Activated CD8-positive, alpha-beta memory T cell treated with anti-CD3 and anti-CD28 coated beads for 4 hours (primary cell): Measurements from ENCODE around the gene OGDHL.
"Not testable (repeated sequence)": the region's sequence is repeated elsewhere in the genome, so short reads cannot be mapped to it uniquely, and the experiment has no call there.

Experiments used
- DNase-seq, 2 donors: peaks; one replicate each; pipeline ENCODE4 v3.0.0-alpha.2; 2020; ENCODE audit warnings: low read depth in 2 of 2

OGDHL gene

GRCh38 chr10:49756641-49757040 is 5.5 kb downstream of the OGDHL start:
- DNase-seq: no peak

GRCh38 chr10:49756031-49756430 is 6.1 kb downstream of the OGDHL start:
- DNase-seq: no peak

GRCh38 chr10:49754951-49755350 is 7.2 kb downstream of the OGDHL start:
- DNase-seq: not testable (repeated sequence)

- DNase-seq: no peak
These were observed 9.5 kb downstream of the OGDHL start for GRCh38 chr10:49752584-49752983.

- DNase-seq: no peak
These were observed 10.2 kb downstream of the OGDHL start for GRCh38 chr10:49751636-49752510.

- no peak for DNase-seq
These were observed 10.9 kb downstream of the OGDHL start for GRCh38 chr10:49751216-49751615.

GRCh38 chr10:49750546-49750945 is 11.6 kb downstream of the OGDHL start:
- DNase-seq: no peak

GRCh38 chr10:49749556-49750491 is 12.3 kb downstream of the OGDHL start:
- DNase-seq: no peak

- no peak for DNase-seq
These were observed 13.0 kb downstream of the OGDHL start for GRCh38 chr10:49749144-49749543.

GRCh38 chr10:49748006-49748405 is 14.1 kb downstream of the OGDHL start:
- DNase-seq: no peak

GRCh38 chr10:49747303-49747646 is 14.8 kb downstream of the OGDHL start:
- DNase-seq: no peak

- no peak for DNase-seq
These were observed 15.4 kb downstream of the OGDHL start for GRCh38 chr10:49746626-49747302.

- DNase-seq: no peak
These were observed 16.4 kb downstream of the OGDHL start for GRCh38 chr10:49745756-49746155.

GRCh38 chr10:49744924-49745605 is 17.1 kb downstream of the OGDHL start:
- no peak for DNase-seq

GRCh38 chr10:49744091-49744685 is 17.9 kb downstream of the OGDHL start:
- no peak for DNase-seq

- DNase-seq: no peak
These were observed 18.6 kb downstream of the OGDHL start for GRCh38 chr10:49743464-49744075.

- DNase-seq: no peak
These were observed 19.2 kb downstream of the OGDHL start for GRCh38 chr10:49742683-49743463.

- no peak for DNase-seq
These were observed 20.8 kb downstream of the OGDHL start for GRCh38 chr10:49741108-49741995.
